Stimulated activated CD4-positive, alpha-beta T cell treated with anti-CD3 and anti-CD28 coated beads, Interleukin-2, amount 100 ng/mL, for 24 hours (primary cell): Measurements from ENCODE around the gene LDHB.
"Not testable (repeated sequence)": the region's sequence is repeated elsewhere in the genome, so short reads cannot be mapped to it uniquely, and the experiment has no call there.

ENCODE experiments used
- DNase-seq, 2 donors: peaks; one replicate each; pipeline ENCODE4 v3.0.0-alpha.2; 2020

The LDHB gene

DNA sequence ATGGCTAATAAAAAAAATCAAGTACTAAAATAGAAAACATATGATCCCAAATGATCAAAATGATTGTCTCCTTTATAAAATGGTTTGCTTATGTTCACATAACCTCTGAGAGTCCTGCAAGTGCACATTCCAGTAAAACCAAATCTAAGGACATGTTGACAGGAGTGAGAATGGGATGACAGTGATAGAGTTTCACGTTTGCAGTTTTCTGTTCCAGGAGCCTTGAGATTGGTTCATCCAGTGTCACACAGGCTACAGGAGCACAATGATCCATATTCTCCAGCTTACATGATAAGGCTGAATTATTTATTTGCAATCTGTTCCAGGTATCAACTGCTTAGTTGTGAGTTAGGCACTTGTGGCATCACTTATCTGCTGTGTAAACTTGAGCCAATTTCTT is 51.5 kb downstream of the LDHB start:
- DNase-seq = no peak

DNA sequence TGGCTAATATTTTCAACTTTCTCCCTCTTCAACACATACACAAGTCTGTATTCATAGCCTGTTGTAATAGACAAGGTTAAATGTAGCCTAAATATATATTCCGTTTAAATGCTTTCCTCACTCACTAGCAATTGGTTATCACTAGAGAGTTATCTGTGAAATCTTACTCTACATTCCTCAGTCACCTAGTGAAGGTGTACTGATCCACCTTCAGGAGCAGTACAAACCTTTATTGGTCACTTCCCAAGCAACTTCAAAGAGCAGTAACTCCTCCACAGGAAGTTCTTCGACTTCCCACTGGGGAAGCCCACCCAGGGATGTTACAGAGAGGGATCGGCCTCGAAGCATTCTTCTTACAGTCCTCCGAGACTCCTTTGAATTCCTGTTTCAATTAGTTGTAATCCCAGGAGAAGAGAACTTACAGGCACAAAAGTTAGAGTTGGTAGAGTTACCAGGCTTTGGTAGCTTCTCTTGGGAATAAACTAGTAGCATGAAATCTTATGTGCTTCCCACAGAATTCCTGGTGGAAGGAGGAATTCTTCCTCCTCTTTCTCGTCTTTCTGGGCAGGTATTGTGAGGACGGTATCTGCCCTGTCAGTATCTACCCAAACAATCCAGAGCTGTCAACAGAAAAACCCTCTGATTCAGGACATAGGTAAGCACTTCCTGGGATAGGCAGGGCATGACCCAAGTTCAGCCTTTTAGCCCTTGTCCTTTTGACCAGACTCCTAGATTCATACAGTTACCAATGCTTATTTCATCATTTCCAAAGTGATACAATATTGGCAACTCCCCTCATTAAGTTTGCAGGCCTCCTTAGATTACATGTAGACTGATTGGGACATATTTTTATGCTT is 53.2 kb downstream of the LDHB start, which contains the start of gene GYS2:
Gene GYS2 (minus strand): TSS at position 603 of the 857 bp plus-strand sequence. CDS start 255 bp downstream, at position 348.
- DNase-seq = no peak

DNA sequence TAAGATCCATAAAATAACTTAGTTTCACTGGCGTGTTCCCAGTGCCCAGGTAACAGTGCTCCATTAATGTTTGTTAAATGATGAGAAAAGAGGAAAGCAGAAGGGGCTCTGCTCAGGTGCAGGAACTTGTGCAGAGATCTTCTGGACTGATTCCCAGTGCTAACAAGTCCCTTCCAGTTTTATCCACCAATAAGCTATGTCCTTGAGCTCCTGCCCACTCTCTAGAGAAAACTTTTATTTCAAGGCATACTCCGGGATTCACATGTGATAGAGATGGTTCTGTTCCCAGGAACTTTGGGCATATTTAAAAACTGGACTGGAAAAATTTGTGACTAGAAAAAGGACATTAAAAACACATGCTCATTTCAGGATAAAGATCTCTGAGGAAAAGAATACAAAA is 54.9 kb downstream of the LDHB start:
- DNase-seq = no peak

DNA sequence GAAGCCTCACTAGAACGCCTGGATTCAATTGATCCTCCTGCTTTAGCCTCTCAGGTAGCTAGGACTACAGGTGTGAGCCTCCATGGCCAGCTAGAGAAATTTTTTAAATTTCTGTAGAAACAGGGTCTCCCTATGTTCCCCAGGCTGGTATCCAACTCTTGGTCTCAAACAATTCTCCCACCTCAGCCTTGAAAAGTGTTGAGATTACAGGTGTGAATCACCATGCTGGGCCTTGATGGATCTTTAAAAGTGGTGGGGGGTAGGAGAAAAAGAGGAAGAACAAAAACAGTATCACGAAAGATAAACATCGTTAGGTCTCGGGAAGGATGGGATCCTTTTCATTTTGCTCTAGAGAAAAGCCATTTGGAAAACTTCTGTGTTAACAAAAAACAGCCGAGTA is 57.4 kb downstream of the LDHB start:
- no peak for DNase-seq

DNA sequence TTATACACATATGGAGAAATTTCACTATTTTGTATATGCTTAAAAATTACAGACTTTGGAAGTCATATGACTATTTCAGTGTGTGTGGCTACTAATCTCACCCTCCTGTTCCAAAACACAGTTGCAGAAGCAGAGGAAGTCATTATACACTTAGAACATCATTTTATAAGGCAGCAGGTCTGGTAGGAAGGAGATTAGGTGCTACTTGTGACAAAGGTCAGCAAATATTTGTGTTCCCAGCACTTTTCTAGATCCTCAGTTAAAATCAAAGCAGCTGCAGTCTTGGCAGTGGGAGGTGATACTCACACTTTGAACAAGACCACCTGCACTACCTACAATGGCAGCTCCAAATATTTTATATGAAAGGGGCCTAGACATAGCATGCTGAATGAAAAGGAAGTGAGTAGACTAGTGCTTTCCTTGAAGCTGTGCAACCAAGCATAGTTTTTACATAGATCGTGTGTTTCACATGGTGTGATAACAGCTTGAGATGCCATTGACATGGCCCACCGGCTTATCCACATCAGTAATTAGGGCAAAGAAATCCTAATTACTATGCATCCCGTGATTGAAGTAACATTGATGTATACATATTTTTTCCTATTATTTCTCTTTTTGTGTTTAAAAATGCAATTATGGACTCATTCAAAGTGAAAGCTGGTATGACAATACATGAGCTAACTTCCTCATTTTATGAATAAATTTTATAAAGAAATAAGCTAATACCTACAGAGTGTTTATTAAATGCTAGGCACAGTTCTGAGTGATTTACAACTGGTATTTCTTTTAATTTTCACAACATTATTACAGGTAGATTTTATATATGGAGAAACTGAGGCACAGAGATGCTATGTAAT is 58.3 kb downstream of the LDHB start:
- DNase-seq = no peak

DNA sequence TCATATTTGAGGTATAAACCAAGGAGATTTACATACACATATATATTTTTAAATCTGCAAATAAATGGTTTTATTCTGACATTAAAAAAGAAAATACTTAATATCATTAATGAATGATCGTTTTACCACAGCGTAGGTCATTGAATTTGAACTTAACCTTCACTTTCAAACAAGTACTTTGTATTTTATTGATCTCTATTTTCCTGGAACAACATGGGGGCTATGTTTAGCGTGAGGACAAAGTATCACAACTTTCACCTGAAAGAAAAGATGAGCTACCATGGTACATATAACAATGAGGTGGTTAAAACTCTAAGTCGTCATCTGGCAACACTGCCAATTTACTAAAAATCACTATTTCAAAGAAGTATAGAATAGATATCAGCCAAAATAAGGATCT is 59.0 kb downstream of the LDHB start:
- DNase-seq = no peak

DNA sequence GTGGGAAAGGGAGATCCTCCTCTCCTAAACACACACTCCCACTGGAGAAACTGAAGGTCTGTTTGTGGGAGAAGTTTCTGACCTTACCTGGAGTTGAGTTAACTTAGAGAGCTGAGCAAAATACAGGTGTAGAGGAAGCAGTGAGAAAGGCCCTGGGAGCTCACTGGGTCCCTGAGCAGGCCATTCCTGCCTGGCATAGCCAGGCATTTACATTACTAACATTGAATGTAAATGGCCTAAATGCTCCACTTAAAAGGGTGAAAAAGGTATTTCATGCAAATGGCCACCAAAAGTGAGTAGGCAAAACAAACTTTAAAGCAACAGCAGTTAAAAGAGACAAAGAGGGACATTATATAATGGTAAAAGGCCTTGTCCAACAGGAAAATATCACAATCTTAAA is 62.3 kb downstream of the LDHB start:
- not testable (repeated sequence) for DNase-seq

DNA sequence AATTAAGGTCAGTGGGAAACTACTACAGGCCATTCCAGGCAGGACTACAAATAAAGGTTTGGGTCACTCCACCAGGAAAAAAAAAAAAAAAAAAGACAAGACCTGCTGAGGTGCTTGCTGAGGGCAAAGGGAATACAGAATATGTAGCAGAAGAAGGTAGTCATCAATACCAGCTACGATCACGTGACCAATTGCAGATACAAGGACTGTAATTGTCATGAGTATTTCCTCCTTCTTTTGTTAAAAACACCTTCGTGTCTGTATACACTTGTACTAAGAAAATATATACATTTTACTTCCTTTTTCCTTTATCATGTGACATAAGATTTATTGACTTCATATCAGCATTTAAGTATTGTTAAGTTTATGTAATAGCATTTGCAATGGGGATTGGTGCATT is 72.2 kb downstream of the LDHB start:
- DNase-seq = no peak
